IPS-18c (cell line): ENCODE data around the gene STX1B.

ENCODE experiments used
- H3K4me3 ChIP-seq: 2 replicates; pipeline ENCODE4 v1.7.0; 2013; ENCODE audit warnings: low read depth, mild to moderate bottlenecking, low read length, moderate library complexity; ENCODE audit not compliant: insufficient read depth
- H3K9me3 ChIP-seq: one replicate; pipeline ENCODE4 v1.6.1; 2013; ENCODE audit warnings: mild to moderate bottlenecking, low read length, moderate library complexity; ENCODE audit not compliant: control insufficient read depth, insufficient read depth

Gene STX1B

GRCh38 chr16:30969246-30969842 lies 41.1 kb downstream of the STX1B start:
- Histone ChIP-seq H3K4me3 (no peak overlapping the region), H3K9me3 (no peaks in the 10 kb centered on the region)

- Histone ChIP-seq H3K4me3 (no peak overlapping the region), H3K9me3 (no peaks in the 10 kb centered on the region)
Observed at GRCh38 chr16:30967795-30968194, 42.6 kb downstream of the STX1B start.

GRCh38 chr16:30966033-30966619 lies 44.3 kb downstream of the STX1B start:
- Histone ChIP-seq H3K9me3 (no peaks in the 10 kb centered on the region), H3K4me3 (no peak overlapping the region)

DNA sequence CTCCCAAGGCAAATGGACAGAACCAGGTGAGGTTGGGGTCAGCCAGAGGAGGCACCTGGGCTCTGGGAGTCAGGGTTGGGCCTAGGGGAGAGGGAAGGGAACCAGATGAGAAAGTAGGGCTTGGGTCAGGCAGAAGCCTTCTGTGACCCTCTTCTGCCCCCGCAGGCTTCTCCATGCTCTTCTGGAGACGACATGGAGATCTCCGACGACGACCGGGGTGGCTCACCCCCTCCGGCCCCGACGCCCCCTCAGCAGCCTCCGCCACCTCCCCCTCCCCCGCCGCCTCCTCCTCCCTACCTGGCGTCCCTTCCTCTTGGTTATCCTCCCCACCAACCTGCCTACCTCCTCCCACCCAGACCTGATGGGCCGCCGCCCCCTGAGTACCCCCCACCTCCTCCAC lies 45.0 kb downstream of the STX1B start:
- Histone ChIP-seq H3K9me3 (no peaks in the 10 kb centered on the region), H3K4me3 (no peak overlapping the region)

- Histone ChIP-seq H3K9me3 (no peaks in the 10 kb centered on the region), H3K4me3 (no peak overlapping the region)
Observed at GRCh38 chr16:30964574-30965226, 45.7 kb downstream of the STX1B start.

DNA sequence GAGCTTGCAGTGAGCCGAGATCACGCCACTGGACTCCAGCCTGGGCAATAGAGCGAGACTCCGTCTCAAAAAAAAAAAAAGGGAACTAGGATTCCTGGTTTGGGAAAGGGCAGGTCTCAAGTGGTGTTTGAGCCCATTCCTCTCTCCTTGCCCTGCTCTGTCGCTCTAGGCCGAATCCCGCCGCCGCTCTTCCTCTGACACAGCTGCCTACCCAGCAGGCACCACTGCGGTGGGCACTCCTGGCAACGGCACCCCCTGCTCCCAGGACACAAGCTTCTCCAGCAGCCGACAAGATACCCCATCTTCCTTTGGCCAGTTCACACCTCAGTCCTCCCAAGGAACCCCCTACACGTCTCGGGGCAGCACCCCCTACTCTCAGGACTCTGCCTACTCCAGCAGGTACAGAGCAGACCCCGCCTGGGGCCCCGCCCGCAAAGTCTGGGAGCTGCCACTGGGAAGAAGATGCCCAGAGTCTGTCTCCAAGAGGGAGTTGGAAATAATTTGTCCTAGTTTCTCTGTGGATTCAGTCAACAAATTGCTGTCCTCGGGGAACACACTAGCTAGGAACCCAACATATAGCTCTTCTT lies 46.4 kb downstream of the STX1B start:
- no peak overlapping the region for H3K4me3 ChIP-seq

GRCh38 chr16:30961384-30961783 lies 49.1 kb downstream of the STX1B start:
- H3K4me3 ChIP-seq = no peak overlapping the region

More for the DNA sequence above, 46.4 kb downstream of the STX1B start:
- H3K9me3 ChIP-seq = no peaks in the 10 kb centered on the region

GRCh38 chr16:30958175-30959079 lies 52.0 kb downstream of the STX1B start:
- Histone ChIP-seq H3K4me3 (peak overlapping the region; percentile 100), H3K9me3 (no peaks in the 10 kb centered on the region)

More at GRCh38 chr16:30961384-30961783, 49.1 kb downstream of the STX1B start:
- no peaks in the 10 kb centered on the region for H3K9me3 ChIP-seq

- no peaks in the 10 kb centered on the region for H3K9me3 ChIP-seq
- peak within 1 kb of the TSS; percentile 100 for H3K4me3 ChIP-seq
Observed at GRCh38 chr16:30957456-30958174, 52.8 kb downstream of the STX1B start, which contains the start of gene SETD1A. TSS of gene SETD1A (plus strand) at chr16:30957754. CDS start at chr16:30958732, 978 bp downstream.

- Histone ChIP-seq H3K9me3 (no peaks in the 10 kb centered on the region), H3K4me3 (peak overlapping the region; percentile 100)
Observed at GRCh38 chr16:30956601-30957455, 53.6 kb downstream of the STX1B start.

- no peaks in the 10 kb centered on the region for H3K9me3 ChIP-seq
- no peak overlapping the region for H3K4me3 ChIP-seq
Observed at GRCh38 chr16:30954993-30955392, 55.4 kb downstream of the STX1B start.

- Histone ChIP-seq H3K9me3 (no peaks in the 10 kb centered on the region), H3K4me3 (no peak overlapping the region)
Observed at GRCh38 chr16:30953511-30954124, 56.8 kb downstream of the STX1B start.

DNA sequence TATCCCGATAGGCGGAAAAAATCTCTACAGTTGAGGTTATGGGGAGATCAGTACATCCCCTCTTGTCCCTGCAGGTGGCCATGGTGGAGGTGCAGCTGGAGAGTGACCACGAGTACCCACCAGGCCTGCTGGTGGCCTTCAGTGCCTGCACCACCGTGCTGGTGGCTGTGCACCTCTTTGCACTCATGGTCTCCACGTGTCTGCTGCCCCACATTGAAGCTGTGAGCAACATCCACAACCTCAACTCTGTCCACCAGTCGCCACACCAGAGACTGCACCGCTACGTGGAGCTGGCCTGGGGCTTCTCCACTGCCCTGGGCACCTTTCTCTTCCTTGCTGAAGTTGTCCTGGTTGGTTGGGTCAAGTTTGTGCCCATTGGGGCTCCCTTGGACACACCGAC lies 57.3 kb downstream of the STX1B start:
- H3K9me3 ChIP-seq = no peaks in the 10 kb centered on the region
- no peak overlapping the region for H3K4me3 ChIP-seq

DNA sequence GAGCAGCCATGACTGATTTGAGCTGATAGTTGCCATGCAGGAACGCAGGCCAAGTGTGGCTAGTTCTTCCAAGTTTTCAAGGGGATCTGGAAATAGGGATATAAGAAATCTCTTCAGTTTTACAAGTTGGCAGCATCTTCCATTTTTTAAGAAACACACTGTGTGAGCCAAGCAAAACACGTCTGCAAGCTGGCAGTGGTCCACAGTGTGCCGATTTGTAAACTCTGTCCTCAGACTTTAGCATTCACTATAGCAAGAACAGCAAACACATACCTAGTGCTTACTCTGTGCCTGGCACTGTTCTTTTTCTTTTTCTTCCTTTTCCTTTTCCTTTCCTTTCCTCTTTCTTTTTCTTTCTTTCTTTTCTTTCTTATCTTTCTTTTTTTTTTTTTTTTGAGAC lies 58.7 kb downstream of the STX1B start:
- H3K4me3 ChIP-seq = no peak overlapping the region
- H3K9me3 ChIP-seq = no peaks in the 10 kb centered on the region

- H3K9me3 ChIP-seq = no peaks in the 10 kb centered on the region
- H3K4me3 ChIP-seq = no peak overlapping the region
Observed at GRCh38 chr16:30951193-30951592, 59.2 kb downstream of the STX1B start.
